Heart left ventricle (tissue), 16 donors: ENCODE data around the gene TTC23. TPM values are rescaled to one million over a fixed set of nuclear protein-coding genes. Genes with fewer than 3 reads are reported as not detected.
"Not testable (repeated sequence)": the region's sequence is repeated elsewhere in the genome, so short reads cannot be mapped to it uniquely, and the experiment has no call there.

Experiments
- ATAC-seq, 4 donors: fragments of 200-7000 bp; cut with Tn5 transposase; one replicate each; pipeline ENCODE4 v1.9.1; 2020 to 2022; ENCODE audit warnings: moderate library complexity in 4 of 4, mild to moderate bottlenecking in 3 of 4, moderate number of reproducible peaks in 1 of 4
- DNase-seq, 5 donors: peaks; one replicate each; pipeline ENCODE4 v3.0.0-alpha.2; 2020
- H3K27ac ChIP-seq, 12 donors: fragments of 200-600 bp; sonication (generic) in 4 of 12; one replicate each; pipeline versions ENCODE4 v1.5.0 to v1.8.0; 2016 to 2022; ENCODE audit warnings: mild to moderate bottlenecking in 2 of 12
- H3K27me3 ChIP-seq, 9 donors: fragments of 200-600 bp; sonication (generic) in 2 of 9; one replicate each; pipeline versions ENCODE4 v1.5.1 to v1.8.0; 2016 to 2022; ENCODE audit warnings: mild to moderate bottlenecking in 3 of 9
- H3K36me3 ChIP-seq, 9 donors: fragments of 200-600 bp; sonication (generic) in 2 of 9; one replicate each; pipeline versions ENCODE4 v1.5.0 to v1.8.0; 2018 to 2022; ENCODE audit warnings: mild to moderate bottlenecking in 2 of 9
- H3K4me1 ChIP-seq, 12 donors: fragments of 200-600 bp; sonication (generic) in 4 of 12; one replicate each; pipeline versions ENCODE4 v1.5.0 to v1.8.0; 2016 to 2022; ENCODE audit warnings: mild to moderate bottlenecking in 3 of 12
- H3K4me3 ChIP-seq, 12 donors: fragments of 200-600 bp; sonication (generic) in 4 of 12; one replicate each; pipeline versions ENCODE4 v1.5.0 to v1.8.0; 2017 to 2022; ENCODE audit warnings: mild to moderate bottlenecking in 9 of 12, moderate library complexity in 4 of 12
- H3K9me3 ChIP-seq, 12 donors: fragments of 200-600 bp; sonication (generic) in 4 of 12; one replicate each; pipeline versions ENCODE4 v1.5.0 to v1.8.0; 2016 to 2022; ENCODE audit warnings: mild to moderate bottlenecking in 1 of 12
- CTCF ChIP-seq, 12 donors: fragments of 200-600 bp; sonication (generic) in 4 of 12; IDR thresholded peaks; one replicate each; pipeline versions ENCODE4 v1.5.0 to v1.8.0; 2018 to 2022; ENCODE audit warnings: antibody characterized with exemption in 12 of 12, mild to moderate bottlenecking in 5 of 12
- POLR2A ChIP-seq, 2 donors: fragments of 450-650 bp; IDR thresholded peaks; one replicate each; pipeline ENCODE4 v1.6.1; 2017; ENCODE audit warnings: antibody characterized with exemption in 2 of 2, mild to moderate bottlenecking in 2 of 2, moderate library complexity in 2 of 2
- WGBS, 4 donors: extraction: QIAGEN DNeasy Blood & Tissue Kit in 2 of 4; methylation state at CpG; one replicate each; pipeline versions ENCODE4 v1.1.5 to v1.1.7; 2013 to 2018; 5-methylcytosine and 5-hydroxymethylcytosine counted together
- intact Hi-C, 10 donors: fragments of 100-400 bp; cut with DNase I; formaldehyde crosslinking; loops; one replicate each; pipeline versions ENCODE4 v1.11.1 to v1.14.2; 2022
- polyA plus RNA-seq, 2 donors: library from polyadenylated mRNA; stranded (reverse); fragments of 200-250 nt; gene quantifications; one replicate each; pipeline ENCODE4 v1.2.3, GENCODE V29; 2013
- total RNA-seq, 9 donors: library from RNA; depleted of rRNA in 2 of 9; stranded (reverse); fragments of >200 nt in 2 of 9; fragmentation: NEBNext Ultra II Directional in 3 of 9; extraction: Animal tissue kit (Norgen Biotek cat#: 25700) in 3 of 9; gene quantifications; one replicate each; pipeline versions ENCODE4 v1.1.0 to v1.2.4, GENCODE V29; 2016 to 2023
- donor health status: ischemic (EF 13 %, LVEDD 7.1; RV severe dilation, severe dysfunction).
- donor health status: healthy with polysubstance abuse.
- donor health status: DM: no; HTN: yes; CAD: no.
- donor health status: DM: no; HTN: no; CAD: no.
- donor health status: ischemic (EF 25% LVEDD 6.9; RV normal size, moderate dysfunction).
- donor health status: ischemic (EF 25% LVEDD 5.7; RV mildly dilated, moderate dysfunction).
- donor health status: healthy.
- donor health status: DM: yes; HTN: yes; CAD: no.
- donor health status: ischemic (EF 35%, LVEDD 5.7; RV mildly dilated, moderate dysfunction).
- donor health status: nonischemic (EF 11% LVEDD 7.7; RV severe dilation, severe dysfunction).
- donor health status: DM: yes; HTN: yes; CAD: no.
- donor health status: PGD.
- donor health status: ischemic (EF 29% LVEDD 5.4; RV normal size, mild dysfunction).
- donor health status: nonischemic (EF 23%, LVEDD 6.1; RV moderate dilation, normal function).

The TTC23 gene
- total and polyA plus RNA-seq, 11 donors, result 5.7 to 19.5 (median 10.4) TPM

DNA sequence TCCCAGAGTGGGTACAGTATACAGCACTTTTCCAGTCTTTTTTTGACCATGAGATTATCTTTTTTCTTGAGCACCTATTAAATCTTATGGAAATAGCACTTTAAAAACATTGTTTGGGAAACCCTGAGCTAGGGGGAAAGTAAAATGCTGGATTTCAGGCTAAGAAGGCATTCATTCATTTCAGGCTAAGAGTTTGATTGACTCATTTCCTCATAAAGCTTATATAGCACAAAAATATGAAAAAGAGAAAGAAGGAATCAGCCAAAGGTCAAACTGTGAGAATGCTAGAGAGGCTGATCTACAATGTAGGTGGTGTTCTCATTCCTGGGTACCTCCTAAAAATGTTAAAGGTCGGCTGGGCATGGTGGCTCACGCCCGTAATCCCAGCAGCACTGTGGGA is 10.5 kb downstream of the TTC23 start:
- no peak overlapping the region for H3K4me3 ChIP-seq
- DNase-seq, result no peak
- no peaks in the 10 kb centered on the region for H3K9me3 ChIP-seq
- no peak for ATAC-seq
- H3K27me3 ChIP-seq, result no peaks in the 10 kb centered on the region
- peaks cover 0 to 4% (median 0%) of the 10 kb centered on the region in 12 donors for H3K4me1 ChIP-seq
- TF ChIP-seq CTCF (IDR thresholded peaks at IDR 0.05) (no peak), POLR2A (IDR thresholded peaks at IDR 0.05) (no peak)
- intact Hi-C loops, result no loop called here
- peaks cover 0 to 61% (median 19%) of the 10 kb centered on the region in 9 donors for H3K36me3 ChIP-seq
- WGBS, 4 donors, result 95 to 98% (median 96%) methylated on average over 3 of the region's 3 CpGs
- H3K27ac ChIP-seq, result no peak overlapping the region

DNA sequence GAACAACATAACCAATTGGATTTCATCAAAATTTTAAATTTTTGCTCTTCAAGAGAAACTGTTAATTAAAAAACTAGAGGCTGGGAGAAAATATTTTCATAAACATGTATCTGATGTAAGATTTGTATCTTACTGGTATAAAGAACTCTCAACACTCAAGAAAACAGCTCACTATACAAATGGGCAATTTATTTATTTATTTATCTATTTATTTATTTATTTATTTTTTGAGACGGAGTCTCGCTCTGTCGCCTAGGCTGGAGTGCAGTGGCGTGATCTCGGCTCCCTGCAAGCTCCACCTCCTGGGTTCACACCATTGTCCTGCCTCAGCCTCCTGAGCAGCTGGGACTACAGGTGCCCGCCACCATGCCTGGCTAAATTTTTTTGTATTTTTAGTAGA is 15.2 kb downstream of the TTC23 start:
- intact Hi-C loops, H3K4me1 ChIP-seq, H3K27ac ChIP-seq, ATAC-seq, H3K9me3 ChIP-seq, H3K4me3 ChIP-seq, DNase-seq, H3K27me3 ChIP-seq: not testable (repeated sequence)
- WGBS, 4 donors, result 96 to 97% (median 96%) methylated on average over 6 of the region's 6 CpGs
- H3K36me3 ChIP-seq, result peaks cover 0 to 45% (median 5%) of the 10 kb centered on the region in 9 donors

DNA sequence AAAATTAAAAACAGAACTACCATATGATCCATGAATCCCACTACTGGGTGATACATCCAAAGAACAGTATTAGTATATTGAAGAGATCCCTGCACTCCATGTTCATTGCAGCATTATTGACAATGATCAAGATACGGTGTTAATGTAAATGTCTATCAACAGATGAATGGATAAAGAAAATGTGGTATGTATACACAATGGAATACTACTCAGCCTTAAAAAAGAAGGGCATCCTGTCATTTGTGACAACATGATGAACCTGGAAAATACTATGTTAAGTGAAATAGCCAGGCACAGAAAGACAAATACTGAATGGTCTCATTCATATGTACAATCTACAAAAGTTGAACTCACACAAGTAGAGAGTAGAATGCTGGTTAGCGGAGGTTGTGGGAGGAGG is 16.6 kb downstream of the TTC23 start:
- intact Hi-C loops, result no loop called here
- TF ChIP-seq CTCF (IDR thresholded peaks at IDR 0.05), result no peak
- no peak for TF ChIP-seq POLR2A (IDR thresholded peaks at IDR 0.05)
- Histone ChIP-seq H3K9me3 (no peaks in the 10 kb centered on the region), H3K27me3 (no peaks in the 10 kb centered on the region), H3K27ac (no peak overlapping the region), H3K4me3 (no peak overlapping the region), H3K4me1 (peaks cover 0 to 6% (median 0%) of the 10 kb centered on the region in 12 donors), H3K36me3 (peaks cover 0 to 49% (median 13%) of the 10 kb centered on the region in 9 donors)
- ATAC-seq (no peak), DNase-seq (no peak)
- 95 to 100% (median 98%) methylated on average over 2 of the region's 2 CpGs for WGBS, 4 donors

DNA sequence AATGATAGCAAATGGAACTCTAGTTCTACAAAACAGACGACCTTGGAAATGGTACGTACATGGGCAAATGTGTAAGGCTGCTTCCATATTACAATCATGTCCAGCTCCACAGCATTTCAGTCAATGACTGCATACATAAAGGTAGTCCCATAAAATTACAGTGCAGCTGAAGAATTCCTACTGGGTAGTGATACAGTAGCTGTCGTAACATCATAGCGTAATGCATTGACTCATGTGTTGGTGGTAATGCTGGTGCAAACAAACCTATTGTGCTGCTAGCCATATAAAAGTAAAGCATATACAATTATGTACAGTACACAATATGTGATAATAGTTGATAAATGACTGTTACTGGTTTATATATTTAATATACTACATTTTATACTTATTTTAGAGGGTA is 18.5 kb downstream of the TTC23 start:
- Histone ChIP-seq H3K4me1 (peaks cover 0 to 6% (median 0%) of the 10 kb centered on the region in 12 donors), H3K27ac (no peak overlapping the region), H3K4me3 (no peak overlapping the region), H3K9me3 (no peaks in the 10 kb centered on the region), H3K27me3 (no peaks in the 10 kb centered on the region), H3K36me3 (peaks cover 0 to 49% (median 26%) of the 10 kb centered on the region in 9 donors)
- no peak for ATAC-seq
- TF ChIP-seq CTCF (IDR thresholded peaks at IDR 0.05) (no peak), POLR2A (IDR thresholded peaks at IDR 0.05) (no peak)
- intact Hi-C loops, result no loop called here
- no peak for DNase-seq
- 94 to 97% (median 95%) methylated on average over 4 of the region's 4 CpGs for WGBS, 4 donors

DNA sequence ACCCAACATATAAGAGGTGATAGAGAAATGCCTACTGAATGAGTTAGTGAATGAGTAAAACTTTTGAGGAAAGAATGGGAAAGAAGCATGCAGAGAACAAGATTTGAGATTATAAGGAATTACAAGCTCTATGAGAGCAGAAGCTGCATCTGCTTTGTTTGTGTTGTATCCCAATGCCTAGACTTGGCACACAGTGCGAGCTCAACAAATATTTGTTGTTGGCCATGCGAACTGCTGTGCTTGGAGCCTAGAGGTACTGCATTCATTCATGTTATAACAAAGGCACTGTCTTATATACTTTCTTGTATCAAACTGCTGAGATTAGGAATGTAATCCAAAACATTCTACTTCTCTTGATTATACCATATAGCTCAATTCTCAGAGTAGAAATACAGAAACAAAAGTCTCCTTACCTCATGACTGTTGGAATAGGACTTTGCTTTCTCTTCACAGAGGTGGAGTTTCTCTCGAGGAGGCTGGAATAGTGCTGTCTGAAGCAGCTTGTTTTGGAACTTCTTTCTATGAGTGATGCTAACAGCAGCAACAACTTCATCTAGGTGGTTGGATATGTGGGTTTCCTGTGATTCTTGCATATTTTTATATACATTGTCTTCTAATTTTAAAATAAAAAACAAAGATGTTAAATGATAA is 21.1 kb downstream of the TTC23 start:
- 90 to 96% (median 94%) methylated on average over 3 of the region's 3 CpGs for WGBS, 4 donors
- no peak overlapping the region for H3K4me3 ChIP-seq
- no peaks in the 10 kb centered on the region for H3K9me3 ChIP-seq
- TF ChIP-seq POLR2A (IDR thresholded peaks at IDR 0.05) (no peak), CTCF (IDR thresholded peaks at IDR 0.05) (no peak)
- H3K36me3 ChIP-seq, result peaks cover 0 to 68% (median 38%) of the 10 kb centered on the region in 9 donors
- intact Hi-C loops, result no loop called here
- H3K27ac ChIP-seq, result no peak overlapping the region
- no peaks in the 10 kb centered on the region for H3K27me3 ChIP-seq
- ATAC-seq (no peak), DNase-seq (no peak)
- peaks cover 0 to 6% (median 0%) of the 10 kb centered on the region in 12 donors for H3K4me1 ChIP-seq
